SK-N-MC (cell line): ENCODE data around the gene GALNTL6.

Source experiments
- EZH2 ChIP-seq: fragments of 200-600 bp; sonication (generic); IDR thresholded peaks from one replicate; pipeline ENCODE4 v1.6.1; 2017; ENCODE audit warnings: antibody characterized with exemption
- POLR2AphosphoS5 ChIP-seq: IDR thresholded peaks from 2 replicates; pipeline ENCODE4 v1.6.1; 2012; ENCODE audit warnings: mild to moderate bottlenecking, low read depth, low read length, borderline replicate concordance

DNA sequence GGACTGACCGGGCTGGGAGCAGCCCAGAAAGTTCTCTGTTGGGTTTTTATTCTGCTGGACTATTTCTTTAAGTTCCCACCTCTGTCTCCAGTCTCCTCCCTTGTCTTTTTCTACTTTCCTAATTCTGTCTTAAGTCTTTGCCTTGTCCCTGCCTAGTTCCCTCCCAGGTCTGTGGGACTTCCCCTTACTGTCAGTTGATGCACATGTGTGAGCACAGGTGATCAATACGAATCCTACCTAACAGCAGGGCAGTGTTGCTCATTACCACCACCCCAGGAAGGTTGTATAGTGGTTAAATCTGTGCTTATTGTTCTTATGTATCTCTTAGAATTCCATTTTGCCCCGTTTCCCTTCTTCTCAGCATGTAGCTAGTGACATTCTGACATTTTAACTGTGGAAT lies 62.1 kb downstream of the GALNTL6 start:
- TF ChIP-seq EZH2 (no peak), POLR2AphosphoS5 (no peak)
